DMS53 treated with DMSO at 0.1 percent for 48 hours (cell line): ENCODE results near the gene NHLRC4.

Source experiments
- DNase-seq: peaks from one replicate; lab custom pipeline; 2025; ENCODE audit not compliant: unreplicated experiment; lab: John Stamatoyannopoulos, UW

Gene NHLRC4

DNA sequence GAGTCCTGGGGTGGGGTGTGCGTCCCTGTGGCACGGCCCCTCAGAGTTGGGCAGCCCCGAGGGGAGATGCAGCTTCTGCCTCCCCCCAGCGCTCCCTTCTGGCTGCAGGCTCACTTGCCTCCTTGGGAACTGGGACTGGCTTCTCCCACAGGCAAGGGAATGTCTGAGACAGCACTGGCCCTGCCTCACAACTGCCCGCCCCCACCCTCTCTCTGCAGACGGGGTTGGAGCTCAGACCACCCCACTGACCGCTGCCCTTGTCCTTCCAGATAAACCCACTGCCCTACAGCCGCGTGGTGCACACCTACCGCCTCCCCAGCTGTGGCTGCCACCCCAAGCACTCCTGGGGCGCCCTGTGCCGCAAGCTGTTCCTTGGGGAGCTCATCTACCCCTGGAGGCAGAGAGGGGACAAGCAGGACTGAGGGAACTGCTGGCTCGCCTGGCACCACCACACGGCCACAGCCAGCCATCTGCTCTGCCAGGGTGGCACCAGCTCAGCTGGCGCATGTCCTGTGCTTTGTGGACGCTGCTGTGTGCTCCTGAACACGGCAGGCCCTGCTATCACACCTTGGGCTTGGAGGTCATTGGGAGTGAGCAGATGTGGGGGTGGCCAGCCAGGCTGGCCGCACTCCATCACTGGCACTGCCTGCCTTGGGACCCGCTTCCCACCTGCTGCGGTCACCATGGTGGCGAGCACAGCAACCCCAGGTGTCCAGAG, 16.0 kb downstream of the NHLRC4 start:
- DNase-seq, result no peak

DNA sequence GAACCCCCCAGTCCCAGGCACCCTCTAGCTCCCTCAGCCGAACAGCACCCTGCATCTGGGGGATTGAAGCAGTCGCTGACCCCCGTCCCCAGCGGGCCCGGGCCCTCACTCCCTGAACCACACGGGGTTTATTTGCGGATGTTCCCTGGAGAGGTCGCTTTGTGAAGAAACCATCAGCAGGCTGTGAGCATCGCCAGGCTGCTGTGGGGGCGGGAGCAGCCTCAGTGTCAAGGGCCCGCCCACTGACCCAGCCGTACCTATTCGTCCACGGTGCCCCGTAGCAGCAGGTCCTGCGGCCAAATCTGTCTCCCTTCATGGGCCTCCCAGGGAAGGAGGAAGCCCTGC, 16.6 kb downstream of the NHLRC4 start:
- DNase-seq, result peak; percentile 43

DNA sequence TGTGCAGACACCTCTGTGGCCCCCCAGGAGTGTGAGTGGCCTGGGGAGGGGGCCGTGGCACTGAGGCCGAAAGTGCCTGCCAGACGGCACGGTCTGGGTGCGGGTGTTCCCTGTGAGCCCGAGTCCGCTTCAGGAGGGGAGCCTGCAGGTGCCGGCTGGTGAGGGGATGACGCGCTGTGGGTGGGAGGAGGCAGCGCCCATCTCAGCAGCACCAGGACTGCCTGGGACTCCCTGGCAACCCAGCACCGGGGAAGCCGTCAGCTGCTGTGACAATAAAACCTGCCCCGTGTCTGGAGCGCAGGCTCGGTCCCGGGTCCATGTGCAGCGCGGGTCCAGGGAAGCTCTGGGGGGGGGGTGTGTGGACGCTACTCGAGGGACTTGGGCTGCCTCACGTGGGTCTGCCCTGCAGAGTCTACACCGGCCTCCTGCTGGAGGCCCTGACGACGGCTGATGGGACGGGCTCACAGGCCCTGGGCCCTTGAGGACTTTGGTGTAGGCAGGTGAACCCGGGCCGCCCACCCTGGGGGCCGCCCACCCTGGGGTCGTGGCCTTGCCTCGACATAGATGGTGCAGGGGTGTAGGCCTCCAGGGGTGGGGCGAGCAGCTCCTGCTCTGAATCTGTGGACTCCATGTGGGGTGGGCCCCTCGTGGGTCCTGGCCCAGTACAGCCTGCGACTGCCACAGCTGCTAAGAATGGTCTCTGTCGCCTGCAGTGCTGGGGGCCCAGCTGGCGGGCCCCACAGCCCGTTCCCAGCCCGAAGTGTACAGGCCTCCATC, 17.2 kb downstream of the NHLRC4 start:
- peak; percentile 49 for DNase-seq

DNA sequence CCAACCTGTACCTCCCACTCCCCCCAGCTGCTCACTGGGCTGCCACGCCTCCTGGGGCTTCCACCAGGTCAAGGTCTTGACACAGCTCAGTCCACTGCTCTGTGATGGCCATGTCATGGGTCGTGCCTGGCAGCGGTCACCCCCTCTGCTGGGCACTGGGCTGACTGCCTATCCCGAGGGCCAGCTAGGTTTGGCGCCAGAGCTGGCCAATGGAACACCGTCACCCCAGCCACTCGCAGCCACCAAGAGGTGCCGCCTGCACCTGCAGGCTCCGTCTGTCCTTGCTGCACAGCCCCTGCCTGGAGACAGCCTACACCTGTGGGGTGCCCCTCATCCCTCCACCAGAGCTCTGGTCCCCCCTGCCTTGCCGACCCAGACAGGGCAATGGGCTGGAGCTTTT, 18.5 kb downstream of the NHLRC4 start:
- peak; percentile 20 for DNase-seq

DNA sequence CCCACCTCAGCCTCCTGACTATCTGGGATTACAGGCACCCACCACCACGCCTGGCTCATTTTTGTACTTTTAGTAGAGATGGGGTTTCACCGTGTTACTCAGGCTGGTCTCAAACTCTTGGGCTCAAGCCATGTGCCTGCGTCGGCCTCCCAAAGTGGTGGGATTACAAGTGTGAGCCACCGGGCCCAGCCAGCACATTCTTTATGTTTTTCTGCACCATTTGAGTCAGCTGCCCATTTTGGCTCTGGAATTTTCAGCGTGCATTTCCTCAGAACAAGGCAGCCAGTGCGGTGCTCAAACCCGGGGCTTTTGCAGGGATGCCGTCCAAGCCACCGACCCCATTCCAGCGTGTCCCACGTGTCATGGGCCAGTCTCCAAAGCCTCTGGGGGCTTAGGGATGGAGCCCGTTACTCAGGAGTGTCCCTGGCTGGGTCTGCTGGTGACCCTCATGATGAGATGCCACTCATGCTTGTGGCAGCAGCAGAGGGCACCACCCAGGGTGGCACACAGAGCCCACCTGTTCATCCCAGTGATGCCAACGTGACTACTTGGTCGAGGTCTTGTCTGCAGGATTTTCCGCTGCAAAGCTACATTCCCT, 19.3 kb downstream of the NHLRC4 start:
- DNase-seq, result no peak

DNA sequence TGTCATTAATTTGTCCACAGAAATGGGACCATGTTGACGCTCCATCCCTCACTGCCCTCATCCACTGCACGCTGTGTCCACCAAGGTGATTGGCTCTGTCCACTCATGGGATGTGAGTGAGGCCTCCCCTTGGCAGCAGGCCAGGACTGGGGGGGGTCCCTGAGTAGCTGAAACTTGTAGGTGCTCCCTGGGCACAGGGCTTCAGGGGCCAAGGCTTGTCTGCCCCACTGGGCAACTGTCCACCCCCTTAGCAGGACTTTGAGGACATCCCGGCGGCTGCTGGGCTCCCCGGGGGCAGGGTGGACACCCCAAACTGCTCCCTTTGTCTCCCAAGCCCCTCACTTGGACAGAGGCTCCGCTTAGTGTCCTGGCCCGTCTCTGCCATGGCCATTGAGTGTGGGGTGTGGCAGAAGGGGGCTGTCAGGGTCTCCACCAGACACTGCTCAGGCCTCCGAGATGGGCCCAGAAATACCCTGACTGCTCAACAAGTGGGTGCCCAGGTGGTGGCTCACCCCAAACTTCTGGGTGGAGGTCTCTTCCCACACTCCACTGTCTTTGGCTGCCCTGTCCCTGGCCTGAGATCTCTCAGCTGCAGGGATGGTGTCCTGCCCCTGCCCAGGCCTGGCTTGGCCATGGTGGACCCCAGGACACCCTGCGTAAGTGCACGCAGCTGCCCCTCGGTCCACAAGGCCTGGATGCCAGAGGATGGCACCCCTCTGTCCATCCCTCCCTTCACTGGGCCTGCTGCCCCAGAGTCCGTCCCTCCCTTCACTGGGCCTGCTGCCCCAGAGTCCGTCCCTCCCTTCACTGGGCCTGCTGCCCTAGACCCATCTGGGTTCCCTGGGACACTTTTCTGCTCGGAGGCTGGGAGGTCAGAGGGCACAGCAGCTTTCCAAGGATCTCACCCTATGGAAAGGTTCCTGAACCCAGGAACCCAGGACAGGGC, 20.1 kb downstream of the NHLRC4 start:
- DNase-seq, result no peak

DNA sequence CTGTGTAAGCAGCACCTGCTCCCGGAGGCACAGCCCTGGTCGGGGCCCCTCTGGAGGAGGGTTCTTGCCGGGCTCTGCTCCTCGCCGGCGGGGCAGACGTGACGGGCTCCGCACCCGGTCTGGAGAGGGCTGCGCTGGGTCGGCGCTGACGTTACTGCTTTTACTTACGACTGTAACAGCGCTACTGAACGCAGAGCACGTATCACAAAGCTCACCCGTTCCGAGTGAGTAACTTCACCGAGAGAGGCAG, 21.8 kb downstream of the NHLRC4 start:
- DNase-seq, result no peak

DNA sequence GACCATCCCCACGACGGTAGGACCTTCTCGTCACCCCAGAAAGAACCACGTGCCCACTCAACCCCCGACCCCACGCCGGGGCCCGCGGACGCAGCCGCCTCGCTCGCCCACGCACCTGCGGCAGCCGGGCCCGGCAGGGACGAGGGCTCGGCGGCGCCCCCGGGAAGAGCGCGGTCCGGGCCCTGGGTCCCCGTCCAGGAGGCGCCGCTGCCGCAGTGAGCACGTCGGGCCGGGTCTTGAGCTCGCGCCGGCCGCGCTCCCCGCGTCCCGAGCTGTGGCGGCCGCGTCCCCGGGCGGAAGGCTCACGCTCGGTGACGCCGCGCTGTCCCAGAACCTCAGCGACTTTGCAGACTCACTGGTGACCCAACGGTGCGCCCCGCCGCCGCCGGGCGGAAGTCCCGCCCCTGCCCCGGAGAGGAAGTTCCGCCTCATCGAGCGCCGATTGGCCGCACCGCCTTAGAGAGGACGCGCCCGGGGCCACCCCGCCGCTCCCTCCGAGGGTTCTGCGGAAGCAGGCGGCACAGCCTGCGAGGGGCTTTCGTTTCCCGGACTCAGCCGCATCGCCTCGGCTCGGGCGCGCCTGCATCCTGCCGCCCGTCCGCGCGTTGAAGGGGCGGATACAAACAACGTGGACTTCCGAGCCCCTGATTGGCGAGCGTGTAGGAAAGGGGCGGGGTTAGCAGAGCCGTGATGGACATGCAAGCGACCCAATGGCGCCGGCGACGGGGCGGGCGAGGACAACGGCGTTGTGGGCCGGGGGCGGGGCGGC, 22.3 kb downstream of the NHLRC4 start:
- DNase-seq, result peak; percentile 77

DNA sequence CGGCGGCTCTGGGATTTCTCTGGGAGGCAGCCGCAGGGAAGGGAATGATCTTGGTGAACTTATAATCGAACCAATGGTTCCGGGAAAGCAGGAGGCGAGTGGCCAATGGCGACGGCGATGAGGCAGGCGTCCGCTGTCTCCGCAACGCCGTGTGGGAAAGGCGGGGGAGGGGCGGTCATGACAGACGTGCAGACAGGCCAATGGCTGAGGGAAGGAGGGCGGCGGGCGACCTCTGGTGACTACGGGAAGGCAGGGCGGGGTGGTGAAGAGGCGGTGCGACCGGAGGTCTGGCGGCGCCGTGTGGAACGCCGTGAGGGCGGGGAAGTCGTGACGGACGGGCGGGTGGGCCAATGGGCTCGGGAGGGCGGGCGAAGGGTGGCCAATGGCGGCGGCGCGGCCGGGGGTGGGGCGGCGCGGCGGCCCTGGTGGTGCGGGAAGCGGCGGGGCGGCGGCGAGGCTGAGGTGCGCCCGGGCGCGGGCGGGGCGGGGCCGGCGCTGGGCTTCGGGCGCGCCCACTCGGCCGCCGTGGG, 22.9 kb downstream of the NHLRC4 start, which contains the start of gene RAB40C:
Gene RAB40C (plus strand): TSS at position 409 of the 530 bp plus-strand sequence. CDS start 226 bp downstream, outside the sequence.
- peak; percentile 74 for DNase-seq

DNA sequence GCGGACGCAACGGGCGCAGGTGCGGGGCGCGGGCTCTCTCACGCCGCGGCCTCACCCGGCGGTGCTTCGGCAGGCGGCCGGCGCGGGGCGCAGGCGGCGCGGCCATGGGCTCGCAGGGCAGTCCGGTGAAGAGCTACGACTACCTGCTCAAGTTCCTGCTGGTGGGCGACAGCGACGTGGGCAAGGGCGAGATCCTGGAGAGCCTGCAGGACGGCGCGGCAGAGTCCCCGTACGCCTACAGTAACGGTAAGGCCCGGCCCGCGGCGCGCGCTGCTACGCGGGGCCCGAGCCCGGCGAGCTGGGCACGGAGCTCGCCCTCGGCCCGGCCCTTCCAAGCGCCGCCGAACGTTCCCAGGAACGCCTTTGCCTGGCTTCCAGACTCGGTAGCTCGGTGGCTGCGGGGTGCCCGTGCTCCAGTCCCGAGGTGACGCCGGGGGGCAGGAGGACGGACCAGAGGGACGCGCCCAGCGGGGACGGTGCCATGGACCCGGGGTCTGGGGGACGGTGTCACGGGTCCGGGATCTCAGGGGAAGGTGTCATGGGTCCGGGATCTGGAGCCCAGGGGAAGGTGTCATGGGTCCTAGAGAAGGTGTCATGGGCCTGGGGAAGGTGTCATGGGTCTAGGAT, 23.5 kb downstream of the NHLRC4 start:
- no peak for DNase-seq

DNA sequence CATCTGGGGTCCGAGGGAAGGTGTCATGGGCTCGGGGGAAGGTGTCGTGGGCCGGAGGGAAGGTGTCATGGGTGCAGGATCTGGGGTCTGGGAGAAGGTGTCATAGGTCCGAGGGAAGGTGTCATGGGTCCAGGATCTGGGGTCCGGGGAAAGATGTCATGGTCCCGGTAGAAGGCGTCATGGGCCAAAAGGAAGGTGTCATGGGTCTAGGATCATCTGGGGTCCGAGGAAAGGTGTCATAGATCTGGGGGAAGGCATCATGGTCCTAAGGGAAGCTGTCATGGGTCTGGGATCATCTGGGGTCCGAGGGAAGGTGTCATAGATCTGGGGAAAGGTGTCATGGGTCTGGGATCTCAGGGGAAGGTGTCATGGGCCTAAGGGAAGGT, 24.0 kb downstream of the NHLRC4 start:
- DNase-seq, result no peak

DNA sequence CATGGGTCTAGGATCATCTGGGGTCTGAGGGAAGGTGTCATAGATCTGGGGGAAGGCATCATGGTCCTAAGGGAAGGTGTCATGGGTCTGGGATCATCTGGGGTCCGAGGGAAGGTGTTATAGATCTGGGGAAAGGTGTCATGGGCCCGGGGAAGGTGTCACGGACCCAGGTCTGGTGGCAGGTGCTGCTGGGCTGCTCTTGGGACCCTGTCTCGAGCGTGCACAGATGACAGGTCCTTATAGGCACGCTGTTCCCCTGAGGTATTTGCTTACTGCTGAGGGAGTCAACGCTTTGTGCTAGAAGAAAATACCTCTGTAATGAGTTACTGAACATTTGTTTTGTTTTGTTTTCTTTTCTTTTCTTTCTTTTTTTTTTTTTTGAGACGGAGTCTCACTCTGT, 24.4 kb downstream of the NHLRC4 start:
- DNase-seq, result no peak

DNA sequence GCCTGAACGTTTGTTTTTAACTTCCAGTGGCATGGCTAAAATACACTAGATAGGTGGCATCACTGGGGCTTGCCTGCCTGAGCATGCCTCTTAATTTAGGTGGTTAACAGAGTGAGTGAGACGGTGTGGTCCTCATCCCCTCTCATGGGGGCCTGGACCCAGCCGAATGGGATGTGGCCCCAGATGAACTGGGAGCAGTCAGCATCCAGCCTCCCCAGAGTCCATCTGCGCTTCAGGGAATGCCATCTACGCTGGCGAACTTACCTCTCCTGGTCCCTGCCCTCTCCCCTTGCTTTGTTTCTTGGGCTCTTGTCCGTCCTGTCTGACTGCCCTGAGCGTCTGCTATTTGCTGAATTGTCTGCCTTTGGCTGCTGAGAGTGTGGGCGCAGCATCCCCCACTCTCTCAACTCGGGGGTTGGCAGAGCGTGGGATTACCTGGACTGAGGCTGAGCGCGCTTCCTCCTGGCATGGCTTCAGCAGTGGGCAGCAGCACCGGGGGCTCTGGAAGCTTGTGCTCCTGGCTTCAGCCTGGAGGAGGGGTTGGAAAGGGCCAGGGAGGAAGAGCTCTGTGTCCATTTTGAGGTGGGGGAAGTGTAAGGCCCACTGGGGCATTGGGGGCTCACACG, 25.2 kb downstream of the NHLRC4 start:
- DNase-seq, result no peak

DNA sequence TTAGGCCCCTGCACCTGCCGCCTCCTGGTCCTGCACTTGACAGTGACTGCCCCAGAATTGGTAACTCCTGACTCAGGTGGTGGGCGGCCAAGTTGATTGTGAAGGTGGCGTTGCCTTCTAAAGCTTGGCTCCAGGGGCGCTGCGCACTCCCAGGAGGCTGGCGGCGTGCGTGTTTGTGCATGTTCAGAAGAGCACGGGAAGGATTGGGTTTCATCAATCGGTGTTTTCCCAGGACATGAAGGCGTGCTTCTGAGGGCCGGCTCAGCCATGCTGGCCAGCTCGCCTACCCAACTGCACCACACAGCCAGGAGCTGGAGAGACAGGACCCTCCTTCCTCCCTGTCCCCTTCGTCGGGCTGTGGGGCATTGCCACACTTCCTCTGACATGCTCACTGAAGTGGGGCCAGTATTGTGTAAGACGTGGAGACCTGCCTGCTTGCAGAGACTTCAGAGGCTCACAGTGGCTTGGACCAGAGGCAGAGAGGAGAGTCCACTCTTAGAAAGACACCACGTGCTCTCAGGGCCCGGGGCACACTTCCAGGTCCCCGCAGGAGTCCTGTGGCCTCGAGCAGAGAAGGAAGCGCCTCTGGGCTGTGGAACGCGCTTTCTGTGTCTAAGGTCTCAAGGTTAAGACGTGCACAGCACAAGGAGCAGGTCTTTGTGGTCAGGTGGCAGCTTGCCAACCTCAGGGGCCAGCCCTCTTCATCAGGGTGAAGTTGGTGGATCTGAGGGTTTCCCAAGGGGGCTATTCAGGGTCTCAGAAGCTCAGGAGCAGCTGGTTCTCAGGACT, 25.9 kb downstream of the NHLRC4 start:
- peak; percentile 71 for DNase-seq

DNA sequence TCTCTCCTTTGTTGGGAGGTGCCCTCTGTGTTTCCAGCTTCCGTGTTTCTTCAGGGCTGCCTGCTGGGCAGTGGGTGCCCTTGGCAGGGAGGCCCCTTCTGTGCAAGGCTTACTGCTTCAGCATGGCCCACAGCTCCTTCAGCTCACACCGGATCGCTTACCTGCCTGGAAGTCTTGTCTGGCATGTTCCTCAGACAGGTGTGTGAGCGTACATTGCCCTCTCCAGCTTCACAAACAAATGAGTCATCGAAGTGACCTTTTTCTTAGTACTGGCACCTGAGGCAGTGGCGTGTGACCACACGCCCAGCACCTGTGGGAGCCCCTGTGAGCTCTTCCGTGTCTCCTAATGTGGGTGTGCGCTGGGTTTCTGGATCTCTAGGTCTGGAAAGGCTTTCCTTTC, 26.6 kb downstream of the NHLRC4 start:
- peak; percentile 94 for DNase-seq

DNA sequence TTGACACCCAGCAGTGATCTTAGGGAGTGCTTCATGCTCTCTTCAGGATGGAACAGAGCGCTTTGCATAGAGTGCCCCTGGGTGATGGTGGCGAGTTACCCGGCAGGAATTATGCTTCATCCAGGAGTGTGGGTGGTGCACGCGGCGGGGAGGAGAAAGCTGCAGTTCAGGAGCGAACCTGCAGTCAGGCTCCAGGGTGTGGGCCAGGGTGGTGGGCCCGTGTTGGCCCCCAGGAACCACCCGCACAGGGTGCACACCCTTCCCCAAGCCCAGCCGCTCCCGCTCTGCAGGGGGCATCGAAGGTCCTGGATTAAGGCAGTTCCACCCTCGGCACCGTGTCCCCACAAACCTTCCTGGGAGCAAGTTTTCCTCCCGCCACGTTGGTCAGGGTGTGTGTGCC, 27.0 kb downstream of the NHLRC4 start:
- DNase-seq, result no peak

DNA sequence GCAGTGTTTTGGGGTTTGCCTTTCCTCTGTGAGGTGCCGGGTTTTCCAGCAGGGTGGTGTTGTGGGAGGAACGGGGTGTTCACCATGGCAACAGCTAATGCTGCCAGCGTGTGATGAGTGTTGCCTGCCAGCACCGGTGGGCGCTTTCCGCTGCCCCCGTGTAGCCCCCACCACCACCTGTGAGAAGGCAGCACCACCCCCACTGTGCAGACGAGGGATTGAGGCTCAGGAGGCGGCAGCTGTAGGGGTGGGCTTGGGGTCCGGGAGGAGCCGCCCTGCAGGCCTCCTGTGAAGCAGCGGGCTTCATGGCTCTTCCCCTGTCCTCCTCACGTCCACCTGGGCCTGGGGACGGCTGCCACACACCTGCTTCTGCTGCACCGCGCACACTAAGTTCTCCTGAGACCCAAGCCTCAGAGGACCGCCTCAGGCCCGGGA, 28.3 kb downstream of the NHLRC4 start:
- no peak for DNase-seq

DNA sequence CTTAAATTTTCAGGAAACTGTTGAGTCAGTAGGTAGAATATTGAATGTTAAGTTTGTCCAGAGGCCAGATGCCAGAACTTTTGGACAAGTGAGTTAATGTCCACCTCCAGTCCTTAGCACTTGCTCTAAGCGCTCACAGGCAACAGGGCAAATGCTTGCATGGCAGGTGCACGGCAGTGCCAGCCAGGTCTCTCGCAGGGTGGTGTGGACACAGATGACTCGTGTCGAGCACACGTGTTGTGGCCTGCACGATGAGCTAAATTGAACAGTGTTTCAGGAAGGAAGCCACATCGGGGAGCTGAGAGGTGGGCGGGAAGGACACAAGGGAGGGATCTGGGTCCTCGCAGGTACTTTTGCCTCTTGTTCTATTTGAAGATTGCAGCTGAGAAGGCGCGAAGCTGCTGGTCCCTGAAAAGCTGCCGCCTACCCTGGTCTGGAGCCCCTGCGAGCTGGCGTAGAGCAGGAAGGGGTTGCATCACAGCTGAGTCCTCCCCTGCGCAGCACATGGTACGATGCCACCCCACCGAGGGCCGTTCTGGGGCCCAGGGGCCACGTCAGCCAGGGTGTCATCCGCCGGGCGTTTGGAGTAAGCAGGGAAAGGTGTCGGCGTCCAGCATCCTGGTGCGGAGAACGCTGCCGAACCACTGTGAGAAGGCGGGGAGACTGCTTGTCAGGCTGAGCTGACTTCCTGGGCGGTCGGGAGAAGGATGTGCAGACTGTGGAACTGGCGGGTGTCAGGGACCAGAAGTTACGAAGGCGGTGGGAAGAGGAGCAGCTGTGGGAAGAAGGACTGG, 29.3 kb downstream of the NHLRC4 start:
- DNase-seq, result no peak
